ENCODE results near the gene JAZF1.
"Not testable (repeated sequence)": the region's sequence is repeated elsewhere in the genome, so short reads cannot be mapped to it uniquely, and the experiment has no call there.

The JAZF1 gene

DNA sequence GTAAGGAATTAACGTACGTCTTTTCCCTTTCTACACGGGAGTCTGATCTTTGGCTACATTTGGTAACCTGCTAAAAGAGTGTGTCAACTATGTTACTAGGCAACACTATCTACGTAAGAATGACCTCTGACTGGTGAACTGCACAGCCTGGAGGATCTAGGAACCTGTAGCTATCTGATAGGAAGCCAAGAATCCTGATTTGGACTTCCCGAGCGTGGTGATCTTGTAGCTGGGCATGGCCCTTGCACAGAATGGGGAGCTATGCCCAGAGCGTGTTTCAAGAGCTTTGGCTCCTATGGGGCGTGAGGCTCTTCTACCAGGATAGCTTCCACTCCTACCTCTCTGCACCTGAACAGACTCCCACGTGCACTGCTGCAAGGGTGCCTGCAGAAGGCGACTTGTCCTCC is 283.2 kb downstream of the JAZF1 start:
- no peak for DNase-seq

GRCh38 chr7:27897001-27897400 is 283.6 kb downstream of the JAZF1 start:
- no peak for DNase-seq

- no peak for DNase-seq
Observed at GRCh38 chr7:27895551-27895950, 285.0 kb downstream of the JAZF1 start.

DNA sequence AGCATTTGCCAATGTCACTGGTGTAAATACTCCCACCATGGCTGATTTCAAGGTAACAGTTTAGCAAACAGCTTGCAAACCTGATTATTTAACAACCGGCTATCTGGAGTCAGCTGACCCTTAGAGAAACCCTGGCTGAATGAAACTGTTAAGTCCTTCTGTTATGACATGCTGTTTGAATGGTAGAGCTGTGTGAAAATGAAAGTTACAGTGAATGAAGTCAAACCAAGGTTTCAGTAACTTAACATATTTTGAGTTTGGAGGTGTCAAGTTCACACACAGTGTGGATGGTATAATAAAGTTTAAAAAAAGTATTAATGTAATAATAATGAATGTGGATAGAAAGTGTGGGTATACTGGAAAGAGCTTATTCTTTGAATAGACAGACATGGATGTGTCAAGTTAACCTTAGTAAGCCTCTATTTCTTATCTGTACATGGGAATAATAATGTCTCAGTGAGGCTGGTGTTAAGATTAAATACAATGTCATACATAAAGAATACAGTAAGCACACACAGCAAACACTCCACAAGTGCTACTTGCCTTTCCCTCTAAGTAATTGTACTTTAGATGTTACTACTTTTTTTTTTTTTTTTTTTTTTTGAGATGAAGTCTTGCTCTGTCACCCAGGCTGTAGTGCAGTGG is 290.3 kb downstream of the JAZF1 start:
- no peak for DNase-seq

GRCh38 chr7:27889800-27890199 is 290.8 kb downstream of the JAZF1 start:
- no peak for DNase-seq

DNA sequence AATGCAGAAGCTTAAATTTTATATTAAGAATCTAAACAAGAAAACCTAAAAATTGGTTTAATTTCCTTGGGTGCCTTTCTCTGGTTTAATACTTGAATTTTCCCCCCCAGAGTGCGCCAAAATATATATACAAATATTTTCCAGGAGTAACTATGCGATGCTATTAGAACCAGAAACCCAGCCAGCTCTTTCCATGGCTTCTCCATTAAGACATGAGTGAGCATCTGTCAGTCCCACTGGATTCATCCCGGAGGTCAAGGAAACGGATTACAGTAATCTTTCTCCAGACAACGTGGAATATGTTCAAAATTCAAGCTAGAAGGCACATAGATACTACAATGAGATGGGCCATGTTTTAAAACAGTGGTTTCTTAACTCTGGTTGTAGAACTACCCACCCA is 291.9 kb downstream of the JAZF1 start:
- no peak for DNase-seq

- DNase-seq: not testable (repeated sequence)
Observed at GRCh38 chr7:27886710-27887109, 293.9 kb downstream of the JAZF1 start.

- no peak for DNase-seq
Observed at GRCh38 chr7:27885652-27886051, 294.9 kb downstream of the JAZF1 start.

- no peak for DNase-seq
Observed at GRCh38 chr7:27883696-27884095, 296.9 kb downstream of the JAZF1 start.

- no peak for DNase-seq
Observed at GRCh38 chr7:27876756-27877155, 303.8 kb downstream of the JAZF1 start.

DNA sequence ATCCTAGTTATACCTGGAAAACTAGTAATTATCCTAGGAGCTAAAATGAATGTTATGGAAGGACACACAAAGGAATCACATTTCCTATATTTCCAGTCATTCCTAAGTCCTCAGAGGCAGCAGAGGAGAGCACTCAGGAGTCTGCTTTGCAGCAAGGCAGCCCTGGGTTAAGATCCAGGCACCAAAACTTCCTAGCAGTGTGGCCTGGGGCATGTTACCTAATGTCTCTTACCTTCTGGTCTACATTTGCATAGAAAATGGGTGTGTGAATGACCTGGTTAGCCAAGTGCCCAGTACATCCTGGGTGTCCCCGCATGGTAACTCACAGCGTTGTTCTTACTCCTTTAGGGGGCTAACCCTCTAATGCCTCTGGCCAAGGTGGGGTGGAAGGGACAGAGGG is 304.8 kb downstream of the JAZF1 start:
- no peak for DNase-seq

DNA sequence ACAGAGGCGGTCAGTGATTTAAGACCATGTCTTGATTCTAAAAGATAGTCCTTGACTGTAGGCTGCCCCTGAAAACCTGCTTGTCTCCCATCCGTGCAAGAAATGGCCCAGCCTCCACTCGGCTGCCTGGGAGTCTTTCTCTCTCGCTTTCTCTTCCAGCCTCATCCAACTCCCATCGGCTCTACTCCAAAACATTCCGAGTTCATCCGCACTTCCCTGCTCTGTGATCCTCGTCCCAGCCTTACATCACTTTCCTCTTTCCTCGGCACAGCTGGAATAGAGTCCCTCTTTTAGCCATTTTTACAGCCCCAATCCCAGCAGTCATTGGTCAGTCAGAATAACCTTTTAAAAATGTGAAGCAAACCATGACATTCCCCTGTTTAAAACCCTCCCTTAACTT is 305.5 kb downstream of the JAZF1 start:
- no peak for DNase-seq

GRCh38 chr7:27873981-27874957 is 306.3 kb downstream of the JAZF1 start:
- no peak for DNase-seq

GRCh38 chr7:27872356-27873275 is 308.0 kb downstream of the JAZF1 start:
- no peak for DNase-seq

DNA sequence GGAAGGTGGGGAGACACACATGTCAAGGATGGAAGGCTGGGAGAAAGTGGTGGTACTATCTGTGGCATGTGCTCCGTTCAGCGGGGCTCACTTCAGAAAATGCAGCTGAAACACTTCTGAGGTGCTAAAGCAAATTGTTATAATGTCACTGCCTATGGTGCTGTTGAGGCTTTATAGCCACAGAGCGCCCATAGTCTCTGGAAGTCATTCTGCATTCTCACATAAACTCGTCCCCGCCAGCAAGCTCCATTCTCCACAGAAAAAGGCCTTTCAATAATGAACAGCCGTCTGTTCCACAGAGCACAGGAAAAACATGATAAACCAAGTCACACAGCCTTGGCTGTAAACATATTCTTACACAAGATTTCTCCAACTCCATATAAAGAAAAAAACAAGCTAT is 308.7 kb downstream of the JAZF1 start:
- DNase-seq: no peak

DNA sequence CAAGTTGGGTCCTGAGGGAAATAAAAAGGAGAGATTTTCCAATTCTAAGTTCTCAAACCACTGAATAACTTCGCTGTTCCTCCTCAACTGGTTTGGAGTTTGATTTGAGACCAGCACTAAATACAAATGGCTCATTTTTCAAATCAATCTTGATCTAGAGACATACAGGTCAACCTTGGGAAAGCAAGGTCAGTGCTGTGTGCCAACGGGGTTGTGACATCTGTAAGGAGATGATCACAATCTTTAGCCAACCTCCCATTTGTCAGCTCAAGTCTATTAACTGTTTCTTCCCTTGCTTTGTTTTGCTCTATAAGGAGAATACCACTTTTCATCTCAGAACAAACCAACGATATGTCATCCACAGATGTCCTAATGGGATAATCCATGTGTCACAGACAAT is 309.5 kb downstream of the JAZF1 start:
- no peak for DNase-seq

GRCh38 chr7:27870595-27870994 is 310.0 kb downstream of the JAZF1 start:
- DNase-seq: no peak

DNA sequence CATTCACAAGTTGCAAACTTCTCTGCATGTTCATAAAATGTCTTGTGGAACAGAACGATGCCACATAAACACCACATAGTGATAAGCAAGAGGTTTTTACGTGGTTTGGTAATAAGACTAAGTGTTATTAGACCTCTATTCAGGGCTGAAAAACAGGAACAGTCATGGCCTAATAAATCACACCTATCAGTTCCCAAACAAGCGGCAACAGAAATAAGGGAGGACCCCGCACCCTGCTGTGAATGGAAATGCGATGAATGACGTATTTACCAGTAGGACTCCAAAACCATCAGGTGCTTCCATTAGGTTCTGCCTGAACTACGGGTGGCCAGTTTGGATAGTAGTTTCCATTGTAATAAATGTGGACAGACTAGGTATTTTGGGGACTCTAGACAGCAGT is 311.5 kb downstream of the JAZF1 start:
- DNase-seq: no peak

DNA sequence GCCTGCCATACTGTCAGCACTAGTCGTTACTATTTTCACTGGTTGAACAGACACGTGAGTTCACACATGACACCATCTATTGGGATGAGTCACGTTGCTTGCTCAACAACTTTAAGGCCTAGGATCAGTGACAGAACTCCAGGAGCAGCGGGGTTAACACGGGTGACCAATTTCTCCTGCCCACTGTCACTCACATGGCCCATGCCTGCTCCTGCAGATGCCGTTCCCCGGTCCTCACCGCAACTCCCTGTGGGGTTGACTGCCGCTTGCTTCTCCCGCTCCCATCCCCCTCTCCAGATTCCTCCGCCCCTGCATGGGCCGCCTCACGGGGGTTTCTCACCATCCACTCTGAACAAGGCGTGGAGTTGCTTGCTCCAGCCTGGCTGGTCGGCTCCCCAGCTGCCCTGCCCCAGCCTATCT is 312.5 kb downstream of the JAZF1 start:
- no peak for DNase-seq

DNA sequence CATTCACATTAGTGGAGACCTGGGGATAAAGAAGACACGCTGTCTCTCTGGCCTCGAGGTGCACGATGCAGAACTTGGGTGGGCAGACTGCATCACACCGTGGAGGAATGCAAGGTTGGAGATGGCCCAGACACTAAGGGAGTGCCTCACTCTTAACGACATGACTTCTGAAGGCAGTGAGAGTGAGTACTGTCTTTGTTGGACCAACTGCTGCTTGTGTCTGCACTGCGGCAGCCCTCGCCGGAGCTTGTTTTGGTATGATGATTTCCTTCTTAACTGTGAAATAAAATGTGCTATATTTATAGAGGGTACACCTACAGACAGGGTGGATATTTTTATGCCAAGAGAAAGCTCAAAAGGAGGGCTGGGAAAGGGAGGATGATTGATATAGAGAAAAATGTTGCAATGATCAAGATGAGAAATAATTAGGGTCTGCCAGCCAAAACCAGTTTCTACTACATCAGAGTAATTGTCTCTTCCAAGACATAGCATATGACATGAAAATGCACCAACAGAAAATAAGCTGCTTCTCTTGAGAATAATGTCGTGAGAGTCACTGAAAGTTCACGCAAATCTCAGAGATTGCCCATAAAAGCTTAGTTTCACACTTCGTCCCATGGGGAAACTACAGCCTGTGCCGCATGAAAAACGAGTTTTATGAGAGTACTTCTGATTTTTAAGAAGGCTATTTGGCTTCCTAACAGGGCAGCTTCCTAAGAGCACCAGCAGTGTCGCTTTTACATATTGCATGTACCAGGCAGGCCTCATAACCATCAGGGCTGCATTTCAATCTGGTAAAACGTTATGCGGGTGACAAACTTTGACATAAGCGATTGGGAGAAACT is 313.5 kb downstream of the JAZF1 start:
- DNase-seq: no peak

DNA sequence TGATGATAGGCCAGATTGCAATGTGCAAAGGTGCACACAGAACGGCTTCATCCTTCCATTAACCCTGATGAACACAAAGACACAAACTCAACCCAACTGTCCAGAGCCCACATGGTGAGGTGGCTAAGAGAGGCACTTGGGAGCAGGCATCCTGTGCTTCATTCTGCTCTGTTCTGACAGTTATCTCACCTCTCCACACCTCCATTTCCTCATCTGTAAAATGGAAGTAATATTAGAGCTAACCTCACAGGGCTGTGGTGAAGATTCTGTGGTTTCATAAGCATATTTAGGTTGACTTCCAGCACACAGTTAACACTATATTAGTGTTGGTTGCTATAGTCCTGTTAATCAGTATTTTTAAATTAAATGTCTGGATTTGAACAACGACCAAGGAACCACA is 314.3 kb downstream of the JAZF1 start:
- no peak for DNase-seq

DNA sequence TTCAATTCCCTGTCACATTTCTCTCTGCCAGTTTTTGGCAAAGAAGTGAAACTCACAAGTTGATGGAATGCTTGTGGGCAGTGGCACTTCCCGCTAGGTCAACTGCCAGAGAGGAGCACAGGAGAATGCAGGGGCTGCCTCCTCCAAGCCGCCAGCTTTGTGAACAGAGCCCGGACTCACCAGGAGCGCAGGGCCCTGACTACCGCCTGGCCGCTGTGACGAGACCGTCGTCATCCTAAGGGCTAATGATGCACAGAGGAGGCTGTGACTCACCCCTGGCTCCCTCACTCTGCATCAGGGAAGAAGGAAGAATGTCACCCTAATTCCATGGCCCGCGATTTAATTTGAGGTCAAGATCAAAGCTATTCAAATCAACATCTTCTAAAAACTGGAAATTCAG is 316.7 kb downstream of the JAZF1 start:
- no peak for DNase-seq
